Bladder microvascular endothelial cell (primary cell): ENCODE results near the gene ZNF385D. TPM values are rescaled to one million over a fixed set of nuclear protein-coding genes. Genes with fewer than 3 reads are reported as not detected.

Experiments
- total RNA-seq: library from RNA; depleted of rRNA; stranded (reverse); fragments of >200 nt; gene quantifications from 2 replicates; pipeline ENCODE4 v1.2.3, GENCODE V29; 2014

Gene ZNF385D, protein sequence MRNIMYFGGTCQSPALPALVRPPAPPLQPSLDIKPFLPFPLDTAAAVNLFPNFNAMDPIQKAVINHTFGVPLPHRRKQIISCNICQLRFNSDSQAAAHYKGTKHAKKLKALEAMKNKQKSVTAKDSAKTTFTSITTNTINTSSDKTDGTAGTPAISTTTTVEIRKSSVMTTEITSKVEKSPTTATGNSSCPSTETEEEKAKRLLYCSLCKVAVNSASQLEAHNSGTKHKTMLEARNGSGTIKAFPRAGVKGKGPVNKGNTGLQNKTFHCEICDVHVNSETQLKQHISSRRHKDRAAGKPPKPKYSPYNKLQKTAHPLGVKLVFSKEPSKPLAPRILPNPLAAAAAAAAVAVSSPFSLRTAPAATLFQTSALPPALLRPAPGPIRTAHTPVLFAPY
- 2.3 and 3.2 TPM in 2 replicates for total RNA-seq

DNA sequence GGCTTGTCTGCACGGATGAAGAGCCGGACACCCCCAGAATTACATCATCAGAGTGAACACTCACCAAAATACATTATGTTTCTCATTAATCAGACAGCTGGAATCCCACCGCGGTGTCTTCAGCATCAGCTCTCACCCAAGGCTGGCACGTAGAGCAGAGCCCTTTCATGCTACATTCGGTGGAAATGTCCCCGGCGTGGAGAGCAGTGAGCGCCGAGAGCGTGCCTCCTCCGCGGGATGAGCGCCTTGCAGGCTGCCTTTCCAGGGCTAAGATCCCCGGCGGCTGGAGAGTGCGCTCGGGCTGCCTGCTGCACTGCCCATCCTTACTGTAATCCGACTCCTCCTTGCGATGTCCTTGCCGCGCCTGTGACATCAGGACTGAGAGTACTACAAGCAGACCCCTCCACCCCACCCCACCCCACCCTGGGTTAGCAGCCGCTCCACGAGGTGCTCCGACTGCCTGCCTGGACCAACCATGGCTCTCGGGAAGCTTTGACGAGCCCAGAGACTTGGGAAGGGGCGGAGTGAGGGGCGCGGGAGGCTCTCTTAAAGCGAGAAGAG is at the start of gene ZNF385D:
ZNF385D (minus strand) TSS at position 380 of the 561 bp plus-strand sequence; CDS start at position 86, 294 bp downstream.

